ENCODE measurements around the gene LRCOL1.

- TF ChIP-seq, protein P1, sequence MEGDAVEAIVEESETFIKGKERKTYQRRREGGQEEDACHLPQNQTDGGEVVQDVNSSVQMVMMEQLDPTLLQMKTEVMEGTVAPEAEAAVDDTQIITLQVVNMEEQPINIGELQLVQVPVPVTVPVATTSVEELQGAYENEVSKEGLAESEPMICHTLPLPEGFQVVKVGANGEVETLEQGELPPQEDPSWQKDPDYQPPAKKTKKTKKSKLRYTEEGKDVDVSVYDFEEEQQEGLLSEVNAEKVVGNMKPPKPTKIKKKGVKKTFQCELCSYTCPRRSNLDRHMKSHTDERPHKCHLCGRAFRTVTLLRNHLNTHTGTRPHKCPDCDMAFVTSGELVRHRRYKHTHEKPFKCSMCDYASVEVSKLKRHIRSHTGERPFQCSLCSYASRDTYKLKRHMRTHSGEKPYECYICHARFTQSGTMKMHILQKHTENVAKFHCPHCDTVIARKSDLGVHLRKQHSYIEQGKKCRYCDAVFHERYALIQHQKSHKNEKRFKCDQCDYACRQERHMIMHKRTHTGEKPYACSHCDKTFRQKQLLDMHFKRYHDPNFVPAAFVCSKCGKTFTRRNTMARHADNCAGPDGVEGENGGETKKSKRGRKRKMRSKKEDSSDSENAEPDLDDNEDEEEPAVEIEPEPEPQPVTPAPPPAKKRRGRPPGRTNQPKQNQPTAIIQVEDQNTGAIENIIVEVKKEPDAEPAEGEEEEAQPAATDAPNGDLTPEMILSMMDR (IDR thresholded peaks at IDR 0.05), result no peak
- TF ChIP-seq POLR2A (IDR thresholded peaks at IDR 0.05), result no peak
Measured at GRCh38 chr12:132615579-132616038, 5.2 kb upstream of the LRCOL1 start.

Measured in prostate gland (tissue), 2 donors.